ENCODE measurements around the gene XCL2. TPM values are rescaled to one million over a fixed set of nuclear protein-coding genes. Genes with fewer than 3 reads are reported as not detected.
A peak's percentile ranks its signal among the peaks of the same experiment; 100 is the strongest.
"Not testable (repeated sequence)": the region's sequence is repeated elsewhere in the genome, so short reads cannot be mapped to it uniquely, and the experiment has no call there.

Gene XCL2
- total RNA-seq, 1 donor from 2014 or later, result not detected

GRCh38 chr1:168583571-168583970 is 39.8 kb upstream of the XCL2 start:
- Mint-ChIP-seq H3K9me3 (peaks cover 8% of the 10 kb centered on the region), H3K27ac (peak overlapping the region; percentile 1), H3K27me3 (no peaks in the 10 kb centered on the region), H3K4me3 (no peak overlapping the region), H3K4me1 (ENCODE audit: unreplicated experiment) (peaks cover 10% of the 10 kb centered on the region), H3K36me3 (no peaks in the 10 kb centered on the region)
- TF ChIP-seq CTCF (conservative IDR thresholded peaks at IDR 0.05), result no peak
- DNase-seq (ENCODE audit: extremely low spot score, unreplicated experiment), result no peak

- TF ChIP-seq CTCF (conservative IDR thresholded peaks at IDR 0.05), result no peak
- H3K4me3 Mint-ChIP-seq, result no peak overlapping the region
- peak overlapping the region; percentile 1 for H3K27ac Mint-ChIP-seq
- no peaks in the 10 kb centered on the region for H3K36me3 Mint-ChIP-seq
- peaks cover 10% of the 10 kb centered on the region for H3K4me1 Mint-ChIP-seq (ENCODE audit: unreplicated experiment)
- H3K27me3 Mint-ChIP-seq, result no peaks in the 10 kb centered on the region
- no peak for DNase-seq (ENCODE audit: extremely low spot score, unreplicated experiment)
- H3K9me3 Mint-ChIP-seq, result peaks cover 8% of the 10 kb centered on the region
Measured at GRCh38 chr1:168582688-168583336, 39.0 kb upstream of the XCL2 start.

- DNase-seq (ENCODE audit: extremely low spot score, unreplicated experiment), result no peak
- no peak for TF ChIP-seq CTCF (conservative IDR thresholded peaks at IDR 0.05)
- peaks cover 8% of the 10 kb centered on the region for H3K9me3 Mint-ChIP-seq
- H3K27me3 Mint-ChIP-seq, result no peaks in the 10 kb centered on the region
- H3K4me3 Mint-ChIP-seq, result no peak overlapping the region
- H3K27ac Mint-ChIP-seq, result no peak overlapping the region
- H3K36me3 Mint-ChIP-seq, result no peaks in the 10 kb centered on the region
- H3K4me1 Mint-ChIP-seq (ENCODE audit: unreplicated experiment), result peaks cover 10% of the 10 kb centered on the region
Measured at GRCh38 chr1:168581817-168582572, 38.2 kb upstream of the XCL2 start.

GRCh38 chr1:168580991-168581390 is 37.2 kb upstream of the XCL2 start:
- not testable (repeated sequence) for H3K4me3 Mint-ChIP-seq; H3K9me3 Mint-ChIP-seq; H3K36me3 Mint-ChIP-seq; H3K27ac Mint-ChIP-seq; DNase-seq (ENCODE audit: extremely low spot score, unreplicated experiment); H3K27me3 Mint-ChIP-seq
- peaks cover 10% of the 10 kb centered on the region for H3K4me1 Mint-ChIP-seq (ENCODE audit: unreplicated experiment)

- H3K27ac Mint-ChIP-seq; H3K4me3 Mint-ChIP-seq; DNase-seq (ENCODE audit: extremely low spot score, unreplicated experiment); H3K9me3 Mint-ChIP-seq; H3K27me3 Mint-ChIP-seq; H3K36me3 Mint-ChIP-seq: not testable (repeated sequence)
- peaks cover 10% of the 10 kb centered on the region for H3K4me1 Mint-ChIP-seq (ENCODE audit: unreplicated experiment)
Measured at GRCh38 chr1:168580290-168580689, 36.5 kb upstream of the XCL2 start.

- not testable (repeated sequence) for H3K27ac Mint-ChIP-seq; H3K9me3 Mint-ChIP-seq; H3K4me3 Mint-ChIP-seq; H3K36me3 Mint-ChIP-seq; DNase-seq (ENCODE audit: extremely low spot score, unreplicated experiment); H3K27me3 Mint-ChIP-seq
- H3K4me1 Mint-ChIP-seq (ENCODE audit: unreplicated experiment), result peaks cover 10% of the 10 kb centered on the region
Measured at GRCh38 chr1:168578531-168579185, 34.9 kb upstream of the XCL2 start.

GRCh38 chr1:168576245-168576688 is 32.5 kb upstream of the XCL2 start, which contains the start of gene XCL1:
Gene XCL1, plus strand, starts transcription at chr1:168576605. Its CDS starts 33 bp downstream, at chr1:168576638.
- H3K36me3 Mint-ChIP-seq; H3K9me3 Mint-ChIP-seq; H3K4me3 Mint-ChIP-seq; H3K4me1 Mint-ChIP-seq (ENCODE audit: unreplicated experiment); H3K27me3 Mint-ChIP-seq; DNase-seq (ENCODE audit: extremely low spot score, unreplicated experiment); H3K27ac Mint-ChIP-seq: not testable (repeated sequence)
